ENCODE data around the gene TSPOAP1. TPM values are rescaled to one million over a fixed set of nuclear protein-coding genes. Genes with fewer than 3 reads are reported as not detected.

The TSPOAP1 gene
- total and polyA plus RNA-seq, 10 of the 15 experiments (the other 5 are each of a cell fraction or from before 2014, with no cell fraction given): 0.58 to 16.4 (median 4.2) TPM; not detected in 1

DNA sequence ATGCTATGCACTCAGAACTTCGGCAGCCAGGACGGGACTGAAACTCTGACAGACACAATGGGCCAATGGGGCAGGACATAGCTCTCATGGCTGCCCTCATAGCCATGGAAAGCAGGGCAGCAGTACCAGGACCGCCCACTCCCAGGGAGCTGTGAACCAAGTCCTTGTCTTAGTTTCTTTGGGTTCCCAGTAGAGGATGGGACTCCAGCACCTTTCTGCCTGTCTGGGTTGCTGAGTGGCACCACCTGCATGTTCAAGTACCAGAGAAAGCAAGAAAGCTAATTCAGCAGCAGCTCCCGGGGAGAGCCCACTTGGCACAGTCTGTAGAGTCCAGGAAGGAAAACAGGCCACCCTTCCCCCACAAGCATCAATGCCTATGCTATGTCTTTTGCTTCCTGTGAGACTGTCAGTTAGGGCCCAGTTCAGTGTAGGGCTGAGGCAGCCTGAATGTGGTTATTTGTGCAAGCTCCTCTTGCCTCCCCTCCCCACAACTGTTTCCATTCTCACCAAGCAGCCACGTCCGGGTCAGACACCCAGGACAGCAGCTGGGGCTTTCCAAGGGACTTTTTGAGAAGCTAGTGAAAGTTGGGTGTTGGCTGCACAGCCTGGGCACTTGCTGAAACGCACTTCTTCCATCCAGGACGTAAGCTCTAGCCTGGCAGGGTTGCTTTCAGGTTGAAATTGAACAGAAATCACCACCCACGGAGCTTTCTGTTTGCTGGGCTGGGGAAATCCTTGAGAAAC, 15.6 kb upstream of the TSPOAP1 start (continued):
- TF ChIP-seq SKIL (IDR thresholded peaks at IDR 0.05; ENCODE audit: low read depth, poor library complexity, severe bottlenecking) (peak; percentile 95), CBX5 (IDR thresholded peaks at IDR 0.05; ENCODE audit: low read depth) (no peak), REST (IDR thresholded peaks at IDR 0.05; ENCODE audit: low read depth, low read length) (peak; percentile 58; the same call in 1 of the 2 replicates), ZSCAN29 (IDR thresholded peaks at IDR 0.05) (no peak), SMC3 (IDR thresholded peaks at IDR 0.05; ENCODE audit: borderline replicate concordance, low read length) (peak; percentile 41; the same call in 1 of the 2 replicates), RAD21 (IDR thresholded peaks at IDR 0.05; ENCODE audit: insufficient read depth, low read depth, low read length) (peak; percentile 28; the same call in 1 of the 2 replicates), CHD4 (IDR thresholded peaks at IDR 0.05) (no peak), TARDBP (IDR thresholded peaks at IDR 0.05; ENCODE audit: borderline replicate concordance) (no peak), LARP7 (IDR thresholded peaks at IDR 0.05) (no peak), NFYB (IDR thresholded peaks at IDR 0.05; ENCODE audit: insufficient read depth, low read depth, low read length) (no peak), BCL3 (IDR thresholded peaks at IDR 0.05; ENCODE audit: borderline replicate concordance, insufficient read depth, low read depth, low read length, poor library complexity, severe bottlenecking) (peak; percentile 73), STAT1 (conservative IDR thresholded peaks at IDR 0.05) (peak; percentile 68; the same call in 1 of the 2 replicates), HDAC2 (IDR thresholded peaks at IDR 0.05) (no peak), PML (IDR thresholded peaks at IDR 0.05; ENCODE audit: low read length) (no peak), EED (IDR thresholded peaks at IDR 0.05; ENCODE audit: low read depth) (peak; percentile 90), IKZF1 (conservative IDR thresholded peaks at IDR 0.05) (peak; percentile 95), YBX1 (IDR thresholded peaks at IDR 0.05) (no peak), ZBED1 (IDR thresholded peaks at IDR 0.05; ENCODE audit: borderline replicate concordance) (peak; percentile 81; the same call in 1 of the 2 replicates)
- TF ChIP-seq, protein P1, sequence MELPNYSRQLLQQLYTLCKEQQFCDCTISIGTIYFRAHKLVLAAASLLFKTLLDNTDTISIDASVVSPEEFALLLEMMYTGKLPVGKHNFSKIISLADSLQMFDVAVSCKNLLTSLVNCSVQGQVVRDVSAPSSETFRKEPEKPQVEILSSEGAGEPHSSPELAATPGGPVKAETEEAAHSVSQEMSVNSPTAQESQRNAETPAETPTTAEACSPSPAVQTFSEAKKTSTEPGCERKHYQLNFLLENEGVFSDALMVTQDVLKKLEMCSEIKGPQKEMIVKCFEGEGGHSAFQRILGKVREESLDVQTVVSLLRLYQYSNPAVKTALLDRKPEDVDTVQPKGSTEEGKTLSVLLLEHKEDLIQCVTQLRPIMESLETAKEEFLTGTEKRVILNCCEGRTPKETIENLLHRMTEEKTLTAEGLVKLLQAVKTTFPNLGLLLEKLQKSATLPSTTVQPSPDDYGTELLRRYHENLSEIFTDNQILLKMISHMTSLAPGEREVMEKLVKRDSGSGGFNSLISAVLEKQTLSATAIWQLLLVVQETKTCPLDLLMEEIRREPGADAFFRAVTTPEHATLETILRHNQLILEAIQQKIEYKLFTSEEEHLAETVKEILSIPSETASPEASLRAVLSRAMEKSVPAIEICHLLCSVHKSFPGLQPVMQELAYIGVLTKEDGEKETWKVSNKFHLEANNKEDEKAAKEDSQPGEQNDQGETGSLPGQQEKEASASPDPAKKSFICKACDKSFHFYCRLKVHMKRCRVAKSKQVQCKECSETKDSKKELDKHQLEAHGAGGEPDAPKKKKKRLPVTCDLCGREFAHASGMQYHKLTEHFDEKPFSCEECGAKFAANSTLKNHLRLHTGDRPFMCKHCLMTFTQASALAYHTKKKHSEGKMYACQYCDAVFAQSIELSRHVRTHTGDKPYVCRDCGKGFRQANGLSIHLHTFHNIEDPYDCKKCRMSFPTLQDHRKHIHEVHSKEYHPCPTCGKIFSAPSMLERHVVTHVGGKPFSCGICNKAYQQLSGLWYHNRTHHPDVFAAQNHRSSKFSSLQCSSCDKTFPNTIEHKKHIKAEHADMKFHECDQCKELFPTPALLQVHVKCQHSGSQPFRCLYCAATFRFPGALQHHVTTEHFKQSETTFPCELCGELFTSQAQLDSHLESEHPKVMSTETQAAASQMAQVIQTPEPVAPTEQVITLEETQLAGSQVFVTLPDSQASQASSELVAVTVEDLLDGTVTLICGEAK (IDR thresholded peaks at IDR 0.05; ENCODE audit: borderline replicate concordance): peak; percentile 59; the same call in 1 of the 2 replicates

Measured in GM12878 (cell line).